GM06990 (cell line): ENCODE measurements around the gene GAS7.

Experiments used
- DNase-seq: peaks from one replicate; pipeline ENCODE4 v3.0.0-alpha.2; 2011; ENCODE audit not compliant: insufficient read length; ENCODE audit errors: extremely low read depth
- H3K27me3 ChIP-seq: replicated peaks from 2 replicates; pipeline ENCODE4 v1.6.0; 2011; ENCODE audit warnings: low read length; ENCODE audit not compliant: control insufficient read depth, insufficient read depth
- H3K36me3 ChIP-seq: 2 replicates; pipeline ENCODE4 v1.5.1; 2011; ENCODE audit warnings: low read length; ENCODE audit not compliant: control insufficient read depth, insufficient read depth
- H3K4me3 ChIP-seq: replicated peaks from 2 replicates; pipeline ENCODE4 v1.5.1; 2011; ENCODE audit warnings: low read depth, mild to moderate bottlenecking, control low read depth, low read length
- TF ChIP-seq, protein P1 (sequence below): IDR thresholded peaks from 2 replicates; pipeline ENCODE4 v1.5.1; 2011; ENCODE audit warnings: low read length, control low read depth, mild to moderate bottlenecking, inconsistent platforms; ENCODE audit not compliant: insufficient read depth, poor library complexity, severe bottlenecking

The GAS7 gene

DNA sequence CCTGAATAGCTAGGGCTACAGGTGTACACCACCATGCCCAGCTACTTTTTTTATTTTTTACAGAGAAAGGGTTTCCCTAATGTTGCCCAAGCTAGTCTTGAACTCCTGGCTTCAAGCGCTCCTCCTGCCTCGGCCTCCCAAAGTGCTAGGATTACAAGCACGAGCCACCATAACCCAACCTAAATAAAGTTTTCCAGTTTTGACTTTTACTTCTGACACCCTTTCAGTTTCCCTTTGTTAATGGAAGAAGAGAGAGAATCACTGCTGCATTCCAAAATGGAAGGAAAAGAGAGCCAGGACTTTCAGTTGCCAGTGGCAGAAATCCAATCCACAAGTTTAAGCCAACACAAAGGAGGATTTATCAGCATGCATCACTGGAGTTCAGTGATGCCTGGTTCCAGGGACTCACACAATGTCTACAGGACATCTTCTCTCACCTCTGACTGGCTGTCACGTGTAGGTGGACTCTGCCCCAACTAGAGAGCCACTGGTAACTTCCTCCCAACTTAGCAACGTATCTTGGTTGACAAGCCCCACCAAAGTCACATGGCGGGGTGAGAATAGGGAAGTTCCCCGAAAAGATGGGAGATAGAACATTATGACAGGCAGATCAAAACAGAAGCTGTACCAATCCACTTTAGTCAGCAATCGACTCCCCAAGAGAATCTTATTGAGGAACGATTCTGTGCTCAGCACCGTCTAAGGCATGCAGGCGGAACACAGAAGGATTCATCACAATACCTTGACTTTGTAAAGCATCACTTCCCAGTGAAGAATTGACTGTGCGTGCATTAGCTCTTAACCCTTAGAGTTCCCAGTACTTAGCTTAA is 46.5 kb downstream of the GAS7 start:
- no peaks in the 10 kb centered on the region for H3K36me3 ChIP-seq
- TF ChIP-seq, protein P1, sequence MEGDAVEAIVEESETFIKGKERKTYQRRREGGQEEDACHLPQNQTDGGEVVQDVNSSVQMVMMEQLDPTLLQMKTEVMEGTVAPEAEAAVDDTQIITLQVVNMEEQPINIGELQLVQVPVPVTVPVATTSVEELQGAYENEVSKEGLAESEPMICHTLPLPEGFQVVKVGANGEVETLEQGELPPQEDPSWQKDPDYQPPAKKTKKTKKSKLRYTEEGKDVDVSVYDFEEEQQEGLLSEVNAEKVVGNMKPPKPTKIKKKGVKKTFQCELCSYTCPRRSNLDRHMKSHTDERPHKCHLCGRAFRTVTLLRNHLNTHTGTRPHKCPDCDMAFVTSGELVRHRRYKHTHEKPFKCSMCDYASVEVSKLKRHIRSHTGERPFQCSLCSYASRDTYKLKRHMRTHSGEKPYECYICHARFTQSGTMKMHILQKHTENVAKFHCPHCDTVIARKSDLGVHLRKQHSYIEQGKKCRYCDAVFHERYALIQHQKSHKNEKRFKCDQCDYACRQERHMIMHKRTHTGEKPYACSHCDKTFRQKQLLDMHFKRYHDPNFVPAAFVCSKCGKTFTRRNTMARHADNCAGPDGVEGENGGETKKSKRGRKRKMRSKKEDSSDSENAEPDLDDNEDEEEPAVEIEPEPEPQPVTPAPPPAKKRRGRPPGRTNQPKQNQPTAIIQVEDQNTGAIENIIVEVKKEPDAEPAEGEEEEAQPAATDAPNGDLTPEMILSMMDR, result no peak
- DNase-seq, result no peak
- no peaks in the 10 kb centered on the region for H3K27me3 ChIP-seq
- no peak overlapping the region for H3K4me3 ChIP-seq

DNA sequence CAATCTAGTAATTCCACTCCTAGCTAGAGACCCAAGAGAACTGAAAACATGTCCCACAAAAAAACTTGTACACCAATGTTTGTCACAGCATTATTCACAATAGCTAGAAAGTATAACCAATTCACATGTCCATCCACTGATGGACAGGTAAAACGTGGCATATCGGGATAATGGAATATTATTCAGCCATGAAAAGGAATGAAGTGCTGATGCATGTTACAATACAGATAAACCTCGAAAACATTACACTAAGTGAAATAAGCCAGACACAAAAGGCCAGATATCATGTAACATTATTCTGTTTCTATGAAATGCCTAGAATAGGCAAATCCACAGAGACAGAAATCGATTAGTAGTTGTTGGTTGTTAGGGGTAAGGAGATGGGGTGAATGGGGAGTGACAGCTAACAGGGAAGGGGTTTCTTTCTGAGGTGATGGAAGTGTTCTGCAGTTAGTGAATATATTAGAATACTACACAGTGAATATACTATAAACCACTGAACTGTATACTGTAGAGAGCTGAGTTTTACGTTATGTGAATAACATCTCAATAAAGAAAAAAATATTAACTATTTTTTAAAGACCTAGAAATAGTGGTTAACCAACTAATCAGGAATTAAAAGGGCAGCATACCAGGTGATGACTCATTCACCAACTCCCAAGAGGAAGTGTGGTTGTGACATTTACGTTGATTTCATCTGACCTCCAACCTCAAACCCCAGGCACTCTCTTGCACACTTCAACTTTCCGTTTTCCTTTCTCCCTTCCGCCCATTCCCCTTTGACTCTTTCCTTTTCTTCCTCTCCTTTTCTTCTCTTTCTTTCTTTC is 48.6 kb downstream of the GAS7 start:
- Histone ChIP-seq H3K4me3 (no peak overlapping the region), H3K36me3 (no peaks in the 10 kb centered on the region), H3K27me3 (no peaks in the 10 kb centered on the region)
- TF ChIP-seq, protein P1, result no peak
- DNase-seq, result peak; percentile 28

DNA sequence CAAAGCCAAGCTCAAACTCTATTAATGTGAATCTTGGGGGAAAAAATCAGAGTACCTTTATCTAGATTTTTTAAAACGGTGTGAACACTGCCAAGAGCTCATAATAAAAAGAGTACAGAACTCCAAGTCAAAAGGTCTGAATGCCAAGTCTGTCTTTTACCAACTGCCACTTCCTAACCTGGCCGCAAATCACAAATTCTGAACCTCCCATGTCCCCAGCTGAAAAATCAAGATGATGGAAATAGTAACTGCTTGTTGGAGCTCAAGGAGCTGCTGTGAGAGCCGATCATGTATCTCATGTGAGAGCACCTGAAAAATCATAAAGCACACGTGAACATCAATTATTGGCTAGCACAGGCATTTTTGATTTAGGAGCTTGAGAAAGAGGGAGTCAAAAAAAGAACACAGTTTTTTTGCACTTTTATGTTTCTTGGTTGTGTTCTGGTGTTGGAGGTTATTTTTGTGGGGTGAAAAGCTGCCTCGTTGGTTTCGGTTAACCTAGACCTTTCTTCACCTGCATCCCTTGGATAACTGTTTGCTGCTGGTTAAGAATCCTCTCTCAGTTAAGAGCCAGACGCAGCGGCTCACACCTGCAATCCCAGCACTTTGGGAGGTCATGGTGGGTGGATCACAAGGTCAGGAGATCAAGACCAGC is 50.5 kb downstream of the GAS7 start:
- no peaks in the 10 kb centered on the region for H3K27me3 ChIP-seq
- no peak for DNase-seq
- TF ChIP-seq, protein P1, result no peak
- no peak overlapping the region for H3K4me3 ChIP-seq
- H3K36me3 ChIP-seq, result no peaks in the 10 kb centered on the region

DNA sequence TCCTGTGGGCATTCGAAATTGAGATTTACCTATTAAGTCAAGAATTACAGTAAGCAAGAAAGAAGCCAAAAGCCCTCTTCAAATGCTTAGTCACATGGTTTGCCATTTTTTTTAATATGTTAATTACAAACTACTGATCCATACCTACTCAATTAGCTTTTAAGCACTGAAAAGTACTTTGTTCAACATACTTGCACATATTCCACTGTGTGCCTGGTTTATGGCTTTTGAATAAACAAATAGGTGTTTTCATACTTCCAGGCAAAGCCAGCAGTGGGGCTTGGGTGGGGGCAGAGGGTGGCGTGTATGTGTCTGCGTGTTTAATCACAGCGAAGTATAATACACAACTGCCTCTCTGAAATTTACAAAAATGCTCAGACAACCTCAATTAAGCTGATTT is 51.4 kb downstream of the GAS7 start:
- Histone ChIP-seq H3K4me3 (no peak overlapping the region), H3K27me3 (no peaks in the 10 kb centered on the region), H3K36me3 (no peaks in the 10 kb centered on the region)
- no peak for DNase-seq
- TF ChIP-seq, protein P1, result no peak

DNA sequence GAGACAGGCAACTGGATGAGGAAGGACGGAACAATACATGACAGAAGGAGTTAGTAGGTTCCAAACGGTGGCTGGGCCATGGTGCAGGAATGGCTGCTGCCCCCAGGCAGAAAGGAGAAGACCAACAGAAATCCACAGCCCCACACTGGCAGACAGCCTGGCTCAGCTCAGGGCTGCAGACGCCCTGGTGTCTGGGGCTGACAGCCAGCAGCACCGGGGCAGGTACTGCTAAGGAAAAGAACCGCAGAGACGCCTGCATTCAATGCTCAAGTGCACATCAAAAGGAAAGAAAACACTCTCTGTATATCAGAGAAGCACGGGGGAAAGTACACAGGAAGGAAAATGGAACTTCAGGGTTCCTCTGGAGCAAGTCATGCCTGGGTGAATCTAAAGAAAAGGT is 53.4 kb downstream of the GAS7 start:
- Histone ChIP-seq H3K4me3 (no peak overlapping the region), H3K27me3 (no peaks in the 10 kb centered on the region), H3K36me3 (no peaks in the 10 kb centered on the region)
- no peak for DNase-seq
- TF ChIP-seq, protein P1, result no peak
